Tibial nerve (tissue), 4 donors: ENCODE data around the gene BCORL1.

Experiments used
- EP300 ChIP-seq, 2 donors: sonication (generic); formaldehyde crosslinking; IDR thresholded peaks; one replicate each; pipeline ENCODE4 v1.6.1; 2017; ENCODE audit warnings: antibody characterized with exemption in 2 of 2, mild to moderate bottlenecking in 1 of 2
- TF ChIP-seq, protein P1 (sequence below), 5 experiments: fragments of 200-600 bp in 3 of 5; fragments of 450-650 bp in 2 of 5; sonication (generic) in 3 of 5; IDR thresholded peaks; one replicate each; pipeline ENCODE4 v1.5.1; 2016 to 2019; ENCODE audit warnings: antibody characterized with exemption in 5 of 5, mild to moderate bottlenecking in 3 of 5, moderate library complexity in 2 of 5

DNA sequence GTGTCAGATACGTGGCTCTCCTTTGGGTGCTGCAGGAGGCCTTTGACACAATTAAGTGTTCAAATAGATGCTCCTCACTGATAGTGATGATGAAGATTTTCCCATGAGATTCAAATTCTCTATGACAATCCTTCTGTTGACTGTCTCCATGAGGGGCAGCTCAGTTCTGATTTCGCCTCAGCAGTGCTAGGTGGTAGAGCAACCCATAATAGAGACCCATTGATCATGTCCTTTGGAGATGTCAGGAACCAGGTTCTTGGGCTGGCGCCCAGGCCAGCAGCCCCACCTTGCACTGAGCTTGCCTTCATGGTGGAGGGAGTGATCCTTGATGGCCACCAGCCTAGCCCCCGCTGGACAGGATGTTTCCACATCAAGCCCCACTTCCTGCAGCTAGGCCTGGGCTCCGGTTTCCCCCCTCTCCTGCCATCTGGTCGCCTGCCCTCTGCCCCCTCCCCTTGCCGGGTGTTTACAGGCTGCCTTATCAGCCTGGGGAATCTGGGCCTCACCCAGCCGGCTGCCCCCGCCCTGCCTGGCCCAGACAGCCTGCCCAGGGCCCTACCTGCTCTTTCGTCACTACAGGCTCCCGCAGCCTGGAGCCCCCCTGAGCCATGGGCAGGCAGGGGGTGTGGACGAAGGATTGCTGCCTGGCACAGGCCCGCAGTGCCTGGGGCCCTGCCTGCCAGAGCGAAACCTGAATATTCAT, 115.2 kb downstream of the BCORL1 start:
- TF ChIP-seq, protein P1, sequence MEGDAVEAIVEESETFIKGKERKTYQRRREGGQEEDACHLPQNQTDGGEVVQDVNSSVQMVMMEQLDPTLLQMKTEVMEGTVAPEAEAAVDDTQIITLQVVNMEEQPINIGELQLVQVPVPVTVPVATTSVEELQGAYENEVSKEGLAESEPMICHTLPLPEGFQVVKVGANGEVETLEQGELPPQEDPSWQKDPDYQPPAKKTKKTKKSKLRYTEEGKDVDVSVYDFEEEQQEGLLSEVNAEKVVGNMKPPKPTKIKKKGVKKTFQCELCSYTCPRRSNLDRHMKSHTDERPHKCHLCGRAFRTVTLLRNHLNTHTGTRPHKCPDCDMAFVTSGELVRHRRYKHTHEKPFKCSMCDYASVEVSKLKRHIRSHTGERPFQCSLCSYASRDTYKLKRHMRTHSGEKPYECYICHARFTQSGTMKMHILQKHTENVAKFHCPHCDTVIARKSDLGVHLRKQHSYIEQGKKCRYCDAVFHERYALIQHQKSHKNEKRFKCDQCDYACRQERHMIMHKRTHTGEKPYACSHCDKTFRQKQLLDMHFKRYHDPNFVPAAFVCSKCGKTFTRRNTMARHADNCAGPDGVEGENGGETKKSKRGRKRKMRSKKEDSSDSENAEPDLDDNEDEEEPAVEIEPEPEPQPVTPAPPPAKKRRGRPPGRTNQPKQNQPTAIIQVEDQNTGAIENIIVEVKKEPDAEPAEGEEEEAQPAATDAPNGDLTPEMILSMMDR (IDR thresholded peaks at IDR 0.05), result no peak
- no peak for TF ChIP-seq EP300 (IDR thresholded peaks at IDR 0.05)
